ENCODE measurements around the gene INTS4.
"Not testable (repeated sequence)": the region's sequence is repeated elsewhere in the genome, so short reads cannot be mapped to it uniquely, and the experiment has no call there.

DNA sequence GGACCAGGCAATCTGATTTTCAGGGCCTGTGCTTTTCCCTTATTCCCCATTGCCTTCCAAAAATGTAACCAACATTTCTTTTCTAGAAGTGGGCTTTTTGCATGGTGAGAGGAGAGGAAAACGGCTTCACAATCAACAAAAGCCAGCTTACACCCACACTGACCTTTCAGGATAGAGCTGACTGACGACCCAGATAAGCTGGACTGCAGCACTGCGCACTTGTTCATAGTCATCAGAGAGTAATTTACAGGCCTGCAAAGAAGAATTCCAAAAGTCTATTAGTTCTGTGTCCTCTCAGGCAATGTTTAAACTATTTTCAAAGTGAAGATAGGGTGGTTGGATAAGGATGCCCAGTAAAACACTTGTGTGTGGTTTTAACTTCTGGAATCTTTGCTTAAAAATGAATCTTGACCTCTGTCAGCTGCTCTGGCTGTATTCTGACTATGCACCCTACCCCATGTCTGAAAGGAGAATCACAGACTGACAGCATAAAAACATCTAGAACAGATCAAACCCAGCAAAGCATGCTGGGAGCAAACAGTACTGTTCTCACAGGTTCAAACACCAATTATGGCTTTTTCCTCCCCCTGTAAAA lies 35.8 kb downstream of the INTS4 start:
- TF ChIP-seq, protein P1, sequence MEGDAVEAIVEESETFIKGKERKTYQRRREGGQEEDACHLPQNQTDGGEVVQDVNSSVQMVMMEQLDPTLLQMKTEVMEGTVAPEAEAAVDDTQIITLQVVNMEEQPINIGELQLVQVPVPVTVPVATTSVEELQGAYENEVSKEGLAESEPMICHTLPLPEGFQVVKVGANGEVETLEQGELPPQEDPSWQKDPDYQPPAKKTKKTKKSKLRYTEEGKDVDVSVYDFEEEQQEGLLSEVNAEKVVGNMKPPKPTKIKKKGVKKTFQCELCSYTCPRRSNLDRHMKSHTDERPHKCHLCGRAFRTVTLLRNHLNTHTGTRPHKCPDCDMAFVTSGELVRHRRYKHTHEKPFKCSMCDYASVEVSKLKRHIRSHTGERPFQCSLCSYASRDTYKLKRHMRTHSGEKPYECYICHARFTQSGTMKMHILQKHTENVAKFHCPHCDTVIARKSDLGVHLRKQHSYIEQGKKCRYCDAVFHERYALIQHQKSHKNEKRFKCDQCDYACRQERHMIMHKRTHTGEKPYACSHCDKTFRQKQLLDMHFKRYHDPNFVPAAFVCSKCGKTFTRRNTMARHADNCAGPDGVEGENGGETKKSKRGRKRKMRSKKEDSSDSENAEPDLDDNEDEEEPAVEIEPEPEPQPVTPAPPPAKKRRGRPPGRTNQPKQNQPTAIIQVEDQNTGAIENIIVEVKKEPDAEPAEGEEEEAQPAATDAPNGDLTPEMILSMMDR (IDR thresholded peaks at IDR 0.05) = not testable (repeated sequence)
- TF ChIP-seq EZH2 (IDR thresholded peaks at IDR 0.05; ENCODE audit: borderline replicate concordance, insufficient read depth, low read depth, low read length, poor library complexity, severe bottlenecking) = not testable (repeated sequence)

All from B cell (primary cell).